HFFc6 (cell line): Measurements from ENCODE around the gene MRPL34. TPM values are rescaled to one million over a fixed set of nuclear protein-coding genes. Genes with fewer than 3 reads are reported as not detected.

ENCODE experiments used
- DNase-seq: peaks from one replicate; pipeline ENCODE4 v3.0.0-alpha.2; 2018
- H3K27ac Mint-ChIP-seq: 2 replicates; pipeline ENCODE4 v1.8.0; 2020; ENCODE audit warnings: mild to moderate bottlenecking, mixed read lengths
- H3K27me3 Mint-ChIP-seq: 2 replicates; pipeline ENCODE4 v1.8.0; 2021; ENCODE audit warnings: mild to moderate bottlenecking, moderate library complexity, mixed read lengths; ENCODE audit not compliant: insufficient read depth
- H3K36me3 Mint-ChIP-seq: 2 replicates; pipeline ENCODE4 v1.8.0; 2021; ENCODE audit warnings: low read depth, mixed read lengths
- H3K4me1 Mint-ChIP-seq: 2 replicates; pipeline ENCODE4 v1.8.0; 2020; ENCODE audit warnings: low read depth, mixed read lengths
- H3K4me3 Mint-ChIP-seq: 2 replicates; pipeline ENCODE4 v1.8.0; 2020; ENCODE audit warnings: mild to moderate bottlenecking, moderate library complexity, mixed read lengths
- H3K9me3 Mint-ChIP-seq: 2 replicates; pipeline ENCODE4 v1.8.0; 2020; ENCODE audit warnings: mild to moderate bottlenecking, mixed read lengths
- total RNA-seq, 6 experiments: library from RNA; stranded (reverse); fragmentation: NEBNext Ultra II Directional; extraction: Animal tissue kit (Norgen Biotek cat#: 25700); gene quantifications; 2 replicates in 1 of 6; 3 replicates in 5 of 6; pipeline ENCODE4 v1.2.3, GENCODE V29; 2021
- TF ChIP-seq, protein P1 (sequence below): fragments of 200-600 bp; sonication (generic); IDR thresholded peaks from 2 replicates; pipeline ENCODE4 v1.5.0; 2021; ENCODE audit warnings: antibody characterized with exemption, mild to moderate bottlenecking

MRPL34 gene
- total RNA-seq, 6 experiments from 2014 or later, result 43.1 to 56.7 (median 50.4) TPM

GRCh38 chr19:17347361-17347760 lies 41.7 kb downstream of the MRPL34 start:
- Mint-ChIP-seq H3K9me3 (no peaks in the 10 kb centered on the region), H3K4me3 (no peak overlapping the region), H3K36me3 (no peaks in the 10 kb centered on the region), H3K27ac (no peak overlapping the region), H3K4me1 (peaks cover 13% of the 10 kb centered on the region), H3K27me3 (peaks cover 7% of the 10 kb centered on the region)
- DNase-seq, result no peak
- TF ChIP-seq, protein P1, sequence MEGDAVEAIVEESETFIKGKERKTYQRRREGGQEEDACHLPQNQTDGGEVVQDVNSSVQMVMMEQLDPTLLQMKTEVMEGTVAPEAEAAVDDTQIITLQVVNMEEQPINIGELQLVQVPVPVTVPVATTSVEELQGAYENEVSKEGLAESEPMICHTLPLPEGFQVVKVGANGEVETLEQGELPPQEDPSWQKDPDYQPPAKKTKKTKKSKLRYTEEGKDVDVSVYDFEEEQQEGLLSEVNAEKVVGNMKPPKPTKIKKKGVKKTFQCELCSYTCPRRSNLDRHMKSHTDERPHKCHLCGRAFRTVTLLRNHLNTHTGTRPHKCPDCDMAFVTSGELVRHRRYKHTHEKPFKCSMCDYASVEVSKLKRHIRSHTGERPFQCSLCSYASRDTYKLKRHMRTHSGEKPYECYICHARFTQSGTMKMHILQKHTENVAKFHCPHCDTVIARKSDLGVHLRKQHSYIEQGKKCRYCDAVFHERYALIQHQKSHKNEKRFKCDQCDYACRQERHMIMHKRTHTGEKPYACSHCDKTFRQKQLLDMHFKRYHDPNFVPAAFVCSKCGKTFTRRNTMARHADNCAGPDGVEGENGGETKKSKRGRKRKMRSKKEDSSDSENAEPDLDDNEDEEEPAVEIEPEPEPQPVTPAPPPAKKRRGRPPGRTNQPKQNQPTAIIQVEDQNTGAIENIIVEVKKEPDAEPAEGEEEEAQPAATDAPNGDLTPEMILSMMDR, result no peak

GRCh38 chr19:17347877-17348276 lies 42.2 kb downstream of the MRPL34 start:
- no peak for DNase-seq
- H3K9me3 Mint-ChIP-seq, result no peaks in the 10 kb centered on the region
- TF ChIP-seq, protein P1, result no peak
- no peak overlapping the region for H3K27ac Mint-ChIP-seq
- H3K4me3 Mint-ChIP-seq, result no peak overlapping the region
- H3K36me3 Mint-ChIP-seq, result no peaks in the 10 kb centered on the region
- H3K4me1 Mint-ChIP-seq, result peaks cover 13% of the 10 kb centered on the region
- H3K27me3 Mint-ChIP-seq, result peaks cover 7% of the 10 kb centered on the region

DNA sequence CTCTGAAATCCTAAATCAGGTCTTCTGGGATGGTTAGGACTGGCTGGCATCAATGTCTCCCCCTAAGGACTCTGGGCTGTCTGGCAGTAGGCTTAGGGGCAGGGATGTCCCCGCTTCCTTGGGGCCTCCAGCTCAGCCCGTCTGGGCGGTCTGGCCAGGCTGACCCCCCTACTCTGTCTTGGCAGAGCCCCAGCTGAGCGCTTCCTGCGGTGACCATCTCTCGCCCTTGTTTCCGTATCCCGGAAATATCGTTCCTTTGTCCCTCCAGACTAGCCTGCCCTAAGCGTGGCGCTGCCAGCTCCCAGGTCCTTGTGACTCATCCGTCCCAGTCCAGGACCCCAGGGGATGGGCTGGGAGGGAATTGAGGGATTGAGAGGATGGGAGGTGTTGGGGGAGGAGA lies 43.0 kb downstream of the MRPL34 start:
- H3K27ac Mint-ChIP-seq, result peak overlapping the region; percentile 53; the same call in 1 of the 2 replicates
- peaks cover 13% of the 10 kb centered on the region for H3K4me1 Mint-ChIP-seq
- DNase-seq, result peak; percentile 23
- TF ChIP-seq, protein P1, result no peak
- no peaks in the 10 kb centered on the region for H3K36me3 Mint-ChIP-seq
- peak overlapping the region; percentile 76 for H3K4me3 Mint-ChIP-seq
- peaks cover 14% of the 10 kb centered on the region for H3K27me3 Mint-ChIP-seq
- no peaks in the 10 kb centered on the region for H3K9me3 Mint-ChIP-seq

GRCh38 chr19:17351815-17352435 lies 46.3 kb downstream of the MRPL34 start:
- no peaks in the 10 kb centered on the region for H3K9me3 Mint-ChIP-seq
- H3K27ac Mint-ChIP-seq, result no peak overlapping the region
- peaks cover 14% of the 10 kb centered on the region for H3K27me3 Mint-ChIP-seq
- H3K4me1 Mint-ChIP-seq, result peaks cover 13% of the 10 kb centered on the region
- no peaks in the 10 kb centered on the region for H3K36me3 Mint-ChIP-seq
- H3K4me3 Mint-ChIP-seq, result no peak overlapping the region
- no peak for DNase-seq
- TF ChIP-seq, protein P1, result no peak

- Mint-ChIP-seq H3K4me1 (peaks cover 8% of the 10 kb centered on the region), H3K36me3 (no peaks in the 10 kb centered on the region), H3K4me3 (no peak overlapping the region), H3K27ac (no peak overlapping the region), H3K27me3 (peaks cover 16% of the 10 kb centered on the region), H3K9me3 (no peaks in the 10 kb centered on the region)
- TF ChIP-seq, protein P1, result no peak
- DNase-seq, result no peak
These were observed 47.1 kb downstream of the MRPL34 start for GRCh38 chr19:17352608-17353280.
